Spleen (tissue), 11 donors: ENCODE measurements around the gene RCC1. TPM values are rescaled to one million over a fixed set of nuclear protein-coding genes. Genes with fewer than 3 reads are reported as not detected.

Experiments
- DNase-seq: peaks from one replicate; pipeline ENCODE4 v3.0.0-alpha.2; 2020
- H3K27ac ChIP-seq, 8 donors: fragments of 200-600 bp; sonication (generic) in 7 of 8; 1 replicate in 4 of 8; 2 replicates in 4 of 8; pipeline versions ENCODE4 v1.5.0 to v1.8.0; 2016 to 2021; ENCODE audit warnings: inconsistent platforms in 4 of 8, mild to moderate bottlenecking in 4 of 8, moderate library complexity in 1 of 8
- H3K27me3 ChIP-seq, 7 donors: fragments of 200-600 bp; sonication (generic) in 6 of 7; replicated peaks in 1 of 7; 1 replicate in 4 of 7; 2 replicates in 3 of 7; pipeline versions ENCODE4 v1.5.0 to v1.8.0; 2016 to 2021; ENCODE audit warnings: inconsistent platforms in 3 of 7, mild to moderate bottlenecking in 1 of 7
- H3K36me3 ChIP-seq, 6 donors: fragments of 200-600 bp; sonication (generic) in 5 of 6; 1 replicate in 4 of 6; 2 replicates in 2 of 6; pipeline versions ENCODE4 v1.5.0 to v1.8.0; 2016 to 2021; ENCODE audit warnings: inconsistent platforms in 2 of 6
- H3K4me1 ChIP-seq, 6 donors: fragments of 200-600 bp; sonication (generic) in 5 of 6; 1 replicate in 3 of 6; 2 replicates in 3 of 6; pipeline versions ENCODE4 v1.5.0 to v1.8.0; 2016 to 2021; ENCODE audit warnings: inconsistent platforms in 3 of 6
- H3K4me3 ChIP-seq, 8 donors: fragments of 200-600 bp; sonication (generic) in 7 of 8; 1 replicate in 4 of 8; 2 replicates in 4 of 8; pipeline versions ENCODE4 v1.5.0 to v1.8.0; 2016 to 2021; ENCODE audit warnings: inconsistent platforms in 4 of 8, mild to moderate bottlenecking in 4 of 8, moderate library complexity in 2 of 8
- H3K9me3 ChIP-seq, 8 donors: fragments of 200-600 bp; sonication (generic) in 7 of 8; 1 replicate in 4 of 8; 2 replicates in 4 of 8; pipeline versions ENCODE4 v1.5.0 to v1.8.0; 2016 to 2021; ENCODE audit warnings: inconsistent platforms in 4 of 8
- POLR2A ChIP-seq, 3 donors: fragments of 450-650 bp; IDR thresholded peaks; one replicate each; pipeline ENCODE4 v1.5.1; 2017; ENCODE audit warnings: antibody characterized with exemption in 3 of 3, mild to moderate bottlenecking in 1 of 3
- POLR2AphosphoS5 ChIP-seq, 3 donors: sonication (generic); formaldehyde crosslinking; IDR thresholded peaks; one replicate each; pipeline ENCODE4 v1.5.1; 2017; ENCODE audit warnings: antibody characterized with exemption in 3 of 3
- WGBS, 5 donors: extraction: QIAGEN DNeasy Blood & Tissue Kit in 3 of 5; methylation state at CpG; one replicate each; pipeline versions ENCODE4 v1.1.5 to v1.1.7; 2013 to 2018; 5-methylcytosine and 5-hydroxymethylcytosine counted together
- intact Hi-C: fragments of 100-400 bp; cut with DNase I; formaldehyde crosslinking; loops from one replicate; pipeline ENCODE4 v1.15.0; 2023; ENCODE audit warnings: low total_unique reads
- polyA plus RNA-seq, 3 donors: library from polyadenylated mRNA; stranded (reverse); fragments of 200-250 nt; gene quantifications; one replicate each; pipeline ENCODE4 v1.2.1, GENCODE V29; 2013
- total RNA-seq, 7 donors: library from RNA; depleted of rRNA in 3 of 7; stranded (reverse); fragments of >200 nt in 3 of 7; fragmentation: NEBNext Ultra II Directional in 4 of 7; extraction: Animal tissue kit (Norgen Biotek cat#: 25700) in 4 of 7; gene quantifications; one replicate each; pipeline versions ENCODE4 v1.1.0 to v1.2.1, GENCODE V29; 2016 to 2021
- TF ChIP-seq, protein P1 (sequence below), 11 experiments: fragments of 200-600 bp in 7 of 11; fragments of 450-650 bp in 4 of 11; sonication (generic) in 4 of 11; IDR thresholded peaks in 8 of 11; conservative IDR thresholded peaks in 3 of 11; 1 replicate in 7 of 11; 2 replicates in 4 of 11; pipeline versions ENCODE4 v1.4.0 to v1.8.0; 2016 to 2021; ENCODE audit warnings: antibody characterized with exemption in 11 of 11, inconsistent platforms in 4 of 11, mild to moderate bottlenecking in 1 of 11
- donor health status: healthy with polysubstance abuse.
- donor health status: DM: no; HTN: no; CAD: no; lungs with moderate emphysema.
- donor health status: DM: no; HTN: no; CAD: no.
- donor health status: Bipolar disorder and iron deficiency.
- donor health status: healthy.
- donor health status: DM: no; HTN: no; CAD: no.
- donor health status: DM: yes; HTN: yes; CAD: no.

The RCC1 gene
- total and polyA plus RNA-seq, 10 donors = 15.1 to 29.0 (median 23.3) TPM

DNA sequence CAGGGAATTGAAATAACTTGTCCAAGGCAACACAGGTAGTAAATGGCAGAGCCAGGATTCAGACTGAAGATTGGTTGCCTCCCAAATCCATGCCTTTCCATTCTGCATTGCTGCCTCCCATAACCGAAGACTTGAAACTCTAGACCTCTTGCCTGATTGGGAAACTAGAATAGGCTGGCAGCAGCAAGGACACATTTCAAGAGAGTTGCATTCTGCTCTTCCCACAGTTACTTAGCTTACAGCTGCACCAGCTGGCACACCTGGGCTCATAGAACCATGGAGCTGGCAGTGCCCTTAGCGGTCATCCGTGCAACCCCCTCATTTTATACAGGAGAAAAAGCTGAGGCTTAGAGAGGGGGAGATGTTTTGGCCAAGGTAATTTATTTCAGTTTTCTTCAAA lies 55.0 kb downstream of the RCC1 start:
- Histone ChIP-seq H3K4me3 (no peak overlapping the region), H3K27me3 (no peaks in the 10 kb centered on the region), H3K36me3 (peaks cover 5 to 100% (median 92%) of the 10 kb centered on the region in 6 donors), H3K9me3 (no peaks in the 10 kb centered on the region), H3K4me1 (no peaks in the 10 kb centered on the region), H3K27ac (no peak overlapping the region)
- TF ChIP-seq POLR2A (IDR thresholded peaks at IDR 0.05) = no peak
- TF ChIP-seq, protein P1, sequence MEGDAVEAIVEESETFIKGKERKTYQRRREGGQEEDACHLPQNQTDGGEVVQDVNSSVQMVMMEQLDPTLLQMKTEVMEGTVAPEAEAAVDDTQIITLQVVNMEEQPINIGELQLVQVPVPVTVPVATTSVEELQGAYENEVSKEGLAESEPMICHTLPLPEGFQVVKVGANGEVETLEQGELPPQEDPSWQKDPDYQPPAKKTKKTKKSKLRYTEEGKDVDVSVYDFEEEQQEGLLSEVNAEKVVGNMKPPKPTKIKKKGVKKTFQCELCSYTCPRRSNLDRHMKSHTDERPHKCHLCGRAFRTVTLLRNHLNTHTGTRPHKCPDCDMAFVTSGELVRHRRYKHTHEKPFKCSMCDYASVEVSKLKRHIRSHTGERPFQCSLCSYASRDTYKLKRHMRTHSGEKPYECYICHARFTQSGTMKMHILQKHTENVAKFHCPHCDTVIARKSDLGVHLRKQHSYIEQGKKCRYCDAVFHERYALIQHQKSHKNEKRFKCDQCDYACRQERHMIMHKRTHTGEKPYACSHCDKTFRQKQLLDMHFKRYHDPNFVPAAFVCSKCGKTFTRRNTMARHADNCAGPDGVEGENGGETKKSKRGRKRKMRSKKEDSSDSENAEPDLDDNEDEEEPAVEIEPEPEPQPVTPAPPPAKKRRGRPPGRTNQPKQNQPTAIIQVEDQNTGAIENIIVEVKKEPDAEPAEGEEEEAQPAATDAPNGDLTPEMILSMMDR (IDR thresholded peaks at IDR 0.05 in 8 of 11, conservative IDR thresholded peaks at IDR 0.05 in 3 of 11) = no peak
- no peak for TF ChIP-seq POLR2AphosphoS5 (IDR thresholded peaks at IDR 0.05)
- intact Hi-C loops = no loop called here
- WGBS, 5 donors = 93 to 98% (median 97%) methylated on average over 3 of the region's 3 CpGs
- DNase-seq = no peak

DNA sequence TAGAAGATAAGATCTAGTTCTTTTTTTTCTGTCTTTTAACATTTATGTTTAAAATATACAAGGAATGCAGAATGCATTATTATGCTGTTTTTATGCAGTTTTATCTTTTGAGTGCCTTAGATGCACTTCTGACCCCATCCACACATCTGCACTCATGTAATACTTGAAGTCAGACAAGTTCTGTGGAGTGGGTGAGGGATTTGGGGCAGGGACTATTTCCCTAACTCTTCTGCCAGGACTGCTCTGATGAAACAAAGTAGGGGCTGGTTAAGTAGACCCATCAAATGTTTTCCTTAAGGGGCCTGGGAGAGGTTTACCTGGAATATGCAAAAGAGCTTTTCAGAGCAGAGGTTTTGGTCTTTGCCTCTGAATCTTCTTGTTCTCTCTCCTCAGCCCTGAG lies 58.5 kb downstream of the RCC1 start:
- Histone ChIP-seq H3K27ac (no peak overlapping the region), H3K36me3 (peaks cover 10 to 100% (median 94%) of the 10 kb centered on the region in 6 donors), H3K27me3 (no peaks in the 10 kb centered on the region), H3K9me3 (no peaks in the 10 kb centered on the region), H3K4me1 (no peaks in the 10 kb centered on the region), H3K4me3 (no peak overlapping the region)
- no peak for DNase-seq
- TF ChIP-seq POLR2A (IDR thresholded peaks at IDR 0.05) = no peak
- TF ChIP-seq, protein P1 (IDR thresholded peaks at IDR 0.05 in 8 of 11, conservative IDR thresholded peaks at IDR 0.05 in 3 of 11) = no peak
- no peak for TF ChIP-seq POLR2AphosphoS5 (IDR thresholded peaks at IDR 0.05)
- intact Hi-C loops = no loop called here

DNA sequence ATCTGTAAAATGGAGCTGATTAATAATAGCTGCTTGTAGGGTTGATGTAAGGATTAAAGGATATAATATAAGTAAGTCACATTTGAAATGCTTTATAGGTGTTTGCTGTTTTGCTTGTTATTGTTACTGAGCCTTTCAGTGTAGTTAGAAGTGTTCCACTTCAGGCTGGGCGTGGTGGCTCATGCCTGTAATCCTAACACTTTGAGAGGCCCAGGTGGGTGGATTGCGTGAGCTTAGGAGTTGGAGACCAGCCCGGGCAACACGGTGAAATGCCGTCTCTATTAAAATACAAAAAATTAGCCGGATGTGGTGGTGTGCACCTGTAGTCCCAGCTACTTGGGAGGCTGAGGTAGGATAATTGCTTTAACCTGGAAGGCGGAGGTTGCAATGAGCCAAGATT lies 59.2 kb downstream of the RCC1 start:
- H3K9me3 ChIP-seq = no peaks in the 10 kb centered on the region
- no peak overlapping the region for H3K27ac ChIP-seq
- TF ChIP-seq POLR2A (IDR thresholded peaks at IDR 0.05) = no peak
- TF ChIP-seq, protein P1 (IDR thresholded peaks at IDR 0.05 in 8 of 11, conservative IDR thresholded peaks at IDR 0.05 in 3 of 11) = no peak
- no peak for TF ChIP-seq POLR2AphosphoS5 (IDR thresholded peaks at IDR 0.05)
- no peaks in the 10 kb centered on the region for H3K4me1 ChIP-seq
- no peak for DNase-seq
- H3K4me3 ChIP-seq = no peak overlapping the region
- peaks cover 10 to 100% (median 91%) of the 10 kb centered on the region in 6 donors for H3K36me3 ChIP-seq
- H3K27me3 ChIP-seq = no peaks in the 10 kb centered on the region
- intact Hi-C loops = no loop called here
- WGBS, 5 donors = 96 to 100% (median 98%) methylated on average over 7 of the region's 7 CpGs

DNA sequence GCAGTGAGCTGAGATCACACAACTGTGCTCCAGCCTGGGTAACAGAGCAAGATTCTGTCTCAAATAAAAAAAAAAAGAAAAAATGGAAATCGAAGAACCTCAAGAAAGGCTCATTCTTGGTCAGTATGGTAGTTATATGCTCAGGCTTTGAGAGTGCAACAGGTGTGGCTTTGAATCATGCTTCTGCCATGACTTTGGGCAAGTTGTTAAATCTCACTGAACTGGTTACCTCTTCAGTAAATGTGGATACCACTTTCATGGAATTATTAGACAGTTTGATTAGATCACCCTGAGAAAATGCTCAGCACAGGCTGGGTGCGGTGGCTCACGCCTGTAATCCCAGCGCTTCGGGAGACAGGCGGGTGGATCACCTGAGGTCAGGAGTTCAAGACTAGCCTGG lies 59.9 kb downstream of the RCC1 start:
- TF ChIP-seq POLR2AphosphoS5 (IDR thresholded peaks at IDR 0.05) (no peak), POLR2A (IDR thresholded peaks at IDR 0.05) (no peak)
- TF ChIP-seq, protein P1 (IDR thresholded peaks at IDR 0.05 in 8 of 11, conservative IDR thresholded peaks at IDR 0.05 in 3 of 11) = no peak
- Histone ChIP-seq H3K4me1 (no peaks in the 10 kb centered on the region), H3K36me3 (peaks cover 10 to 100% (median 90%) of the 10 kb centered on the region in 6 donors), H3K9me3 (no peaks in the 10 kb centered on the region), H3K27me3 (no peaks in the 10 kb centered on the region), H3K27ac (no peak overlapping the region), H3K4me3 (no peak overlapping the region)
- intact Hi-C loops = no loop called here
- DNase-seq = no peak
- WGBS, 5 donors = 93 to 99% (median 98%) methylated on average over 6 of the region's 6 CpGs
